SU-DHL-6 (cell line): ENCODE measurements around the gene NXPH3.

Source experiments
- H2AFZ ChIP-seq: fragments of 200-600 bp; sonication (generic); 2 replicates; pipeline ENCODE4 v1.6.1; 2014; ENCODE audit warnings: low read depth, mild to moderate bottlenecking, moderate library complexity, mixed read lengths, antibody characterized with exemption, low read length; ENCODE audit not compliant: severe bottlenecking
- H3F3A ChIP-seq: fragments of 200-600 bp; shearing (Covaris generic); 2 replicates; pipeline ENCODE4 v1.6.0; 2016; ENCODE audit warnings: antibody characterized with exemption, mild to moderate bottlenecking; ENCODE audit not compliant: insufficient read depth
- H3K27ac ChIP-seq: fragments of 200-600 bp; sonication (generic); 2 replicates; pipeline ENCODE4 v1.5.1; 2016; ENCODE audit warnings: low read depth, mild to moderate bottlenecking, low read length, moderate library complexity, mixed read lengths
- H3K27me3 ChIP-seq: fragments of 200-600 bp; sonication (generic), shearing (Covaris generic); 2 replicates; pipeline ENCODE4 v1.6.0; 2014; ENCODE audit warnings: mild to moderate bottlenecking, low read length
- H3K36me3 ChIP-seq: fragments of 200-600 bp; sonication (generic); 2 replicates; pipeline ENCODE4 v1.6.1; 2014; ENCODE audit warnings: mild to moderate bottlenecking, low read length, mixed read lengths
- H3K4me2 ChIP-seq: fragments of 300-600, 200-600 bp; shearing (Covaris generic), sonication (generic); 2 replicates; pipeline ENCODE4 v1.6.0; 2014; ENCODE audit warnings: low read length, low read depth, mild to moderate bottlenecking; ENCODE audit not compliant: poor library complexity, severe bottlenecking
- H3K4me3 ChIP-seq: fragments of 200-600 bp; sonication (generic); 2 replicates; pipeline ENCODE4 v1.5.1; 2014; ENCODE audit warnings: antibody characterized with exemption, low read length, mild to moderate bottlenecking, mixed read lengths; ENCODE audit not compliant: insufficient read depth, poor library complexity, severe bottlenecking
- H3K79me2 ChIP-seq: fragments of 200-600 bp; sonication (generic); 2 replicates; pipeline ENCODE4 v1.6.1; 2014; ENCODE audit warnings: mild to moderate bottlenecking, low read length, moderate library complexity; ENCODE audit not compliant: insufficient read depth
- H3K9ac ChIP-seq: fragments of 200-600 bp; sonication (generic); 2 replicates; pipeline ENCODE4 v1.7.0; 2014; ENCODE audit warnings: mild to moderate bottlenecking, low read length
- H3K9me2 ChIP-seq: fragments of 200-600 bp; sonication (generic); replicated peaks from 2 replicates; pipeline ENCODE4 v1.6.1; 2014; ENCODE audit warnings: low read length; ENCODE audit not compliant: insufficient read depth
- H3K9me3 ChIP-seq: fragments of 200-600 bp; sonication (generic); 2 replicates; pipeline ENCODE4 v1.6.1; 2014; ENCODE audit warnings: low read length, mixed read lengths; ENCODE audit not compliant: insufficient read depth
- H4K20me1 ChIP-seq: fragments of 200-600 bp; sonication (generic); 2 replicates; pipeline ENCODE4 v1.6.1; 2014; ENCODE audit warnings: low read depth, mild to moderate bottlenecking, antibody characterized with exemption, low read length, moderate library complexity, mixed read lengths
- EZH2phosphoT487 ChIP-seq: fragments of 200-600 bp; sonication (generic), shearing (Covaris generic); conservative IDR thresholded peaks from 2 replicates; pipeline ENCODE4 v1.6.1; 2018; ENCODE audit warnings: mild to moderate bottlenecking, antibody characterized with exemption, low read length, moderate library complexity, mixed read lengths
- TF ChIP-seq, protein P1 (sequence below): fragments of 200-600 bp; sonication (generic); IDR thresholded peaks from one replicate; pipeline ENCODE4 v1.5.1; 2017; ENCODE audit warnings: antibody characterized with exemption, mild to moderate bottlenecking, low read length, moderate library complexity; ENCODE audit not compliant: insufficient read depth, poor library complexity, severe bottlenecking

NXPH3 gene

DNA sequence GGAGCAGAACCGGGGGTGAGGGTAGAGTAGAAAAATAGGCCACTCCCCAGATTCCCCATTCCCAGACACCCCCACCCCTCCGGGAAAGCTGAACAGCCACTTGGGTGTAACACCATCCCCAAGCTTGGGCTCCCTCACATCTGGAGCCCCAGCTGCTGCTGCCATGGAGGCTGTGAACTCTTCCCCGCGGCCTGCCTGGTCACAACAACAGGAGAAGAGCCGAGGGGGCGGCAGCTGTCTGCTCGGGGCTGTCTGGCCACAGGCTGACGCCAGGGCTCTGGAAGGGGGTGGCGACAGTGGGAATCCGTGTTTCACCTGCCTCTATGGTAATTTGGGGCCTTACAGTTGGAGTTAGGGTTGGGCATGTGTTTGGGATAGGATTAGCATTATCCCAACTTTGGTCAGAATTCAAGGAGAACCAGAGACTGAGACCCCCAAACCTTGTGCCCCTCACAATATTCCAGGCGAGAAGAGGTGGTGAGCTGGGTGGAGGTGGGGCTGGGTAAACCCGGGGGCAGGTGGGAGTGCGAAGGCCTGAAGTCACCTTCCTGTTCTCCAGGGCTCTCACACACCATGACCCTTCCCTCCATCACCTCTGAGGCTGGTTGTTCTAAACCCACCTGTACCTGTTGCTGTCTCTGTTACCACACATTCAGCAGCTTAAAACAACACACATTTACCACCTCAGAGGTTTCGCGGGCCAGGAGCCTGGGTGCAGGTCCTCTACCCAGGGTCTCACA is 29.7 kb upstream of the NXPH3 start:
- H3F3A ChIP-seq = no peaks in the 10 kb centered on the region
- no peaks in the 10 kb centered on the region for H3K27me3 ChIP-seq
- no peak overlapping the region for H3K9ac ChIP-seq
- no peaks in the 10 kb centered on the region for H3K9me2 ChIP-seq
- no peak overlapping the region for H3K4me3 ChIP-seq
- H3K9me3 ChIP-seq = no peaks in the 10 kb centered on the region; the same call in 1 of the 2 replicates
- no peaks in the 10 kb centered on the region for H3K79me2 ChIP-seq
- TF ChIP-seq, protein P1, sequence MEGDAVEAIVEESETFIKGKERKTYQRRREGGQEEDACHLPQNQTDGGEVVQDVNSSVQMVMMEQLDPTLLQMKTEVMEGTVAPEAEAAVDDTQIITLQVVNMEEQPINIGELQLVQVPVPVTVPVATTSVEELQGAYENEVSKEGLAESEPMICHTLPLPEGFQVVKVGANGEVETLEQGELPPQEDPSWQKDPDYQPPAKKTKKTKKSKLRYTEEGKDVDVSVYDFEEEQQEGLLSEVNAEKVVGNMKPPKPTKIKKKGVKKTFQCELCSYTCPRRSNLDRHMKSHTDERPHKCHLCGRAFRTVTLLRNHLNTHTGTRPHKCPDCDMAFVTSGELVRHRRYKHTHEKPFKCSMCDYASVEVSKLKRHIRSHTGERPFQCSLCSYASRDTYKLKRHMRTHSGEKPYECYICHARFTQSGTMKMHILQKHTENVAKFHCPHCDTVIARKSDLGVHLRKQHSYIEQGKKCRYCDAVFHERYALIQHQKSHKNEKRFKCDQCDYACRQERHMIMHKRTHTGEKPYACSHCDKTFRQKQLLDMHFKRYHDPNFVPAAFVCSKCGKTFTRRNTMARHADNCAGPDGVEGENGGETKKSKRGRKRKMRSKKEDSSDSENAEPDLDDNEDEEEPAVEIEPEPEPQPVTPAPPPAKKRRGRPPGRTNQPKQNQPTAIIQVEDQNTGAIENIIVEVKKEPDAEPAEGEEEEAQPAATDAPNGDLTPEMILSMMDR = no peak
- TF ChIP-seq EZH2phosphoT487 = no peak
- no peaks in the 10 kb centered on the region for H3K36me3 ChIP-seq
- no peak overlapping the region for H3K4me2 ChIP-seq
- H3K27ac ChIP-seq = no peak overlapping the region
- no peak overlapping the region for H2AFZ ChIP-seq
- H4K20me1 ChIP-seq = no peaks in the 10 kb centered on the region

DNA sequence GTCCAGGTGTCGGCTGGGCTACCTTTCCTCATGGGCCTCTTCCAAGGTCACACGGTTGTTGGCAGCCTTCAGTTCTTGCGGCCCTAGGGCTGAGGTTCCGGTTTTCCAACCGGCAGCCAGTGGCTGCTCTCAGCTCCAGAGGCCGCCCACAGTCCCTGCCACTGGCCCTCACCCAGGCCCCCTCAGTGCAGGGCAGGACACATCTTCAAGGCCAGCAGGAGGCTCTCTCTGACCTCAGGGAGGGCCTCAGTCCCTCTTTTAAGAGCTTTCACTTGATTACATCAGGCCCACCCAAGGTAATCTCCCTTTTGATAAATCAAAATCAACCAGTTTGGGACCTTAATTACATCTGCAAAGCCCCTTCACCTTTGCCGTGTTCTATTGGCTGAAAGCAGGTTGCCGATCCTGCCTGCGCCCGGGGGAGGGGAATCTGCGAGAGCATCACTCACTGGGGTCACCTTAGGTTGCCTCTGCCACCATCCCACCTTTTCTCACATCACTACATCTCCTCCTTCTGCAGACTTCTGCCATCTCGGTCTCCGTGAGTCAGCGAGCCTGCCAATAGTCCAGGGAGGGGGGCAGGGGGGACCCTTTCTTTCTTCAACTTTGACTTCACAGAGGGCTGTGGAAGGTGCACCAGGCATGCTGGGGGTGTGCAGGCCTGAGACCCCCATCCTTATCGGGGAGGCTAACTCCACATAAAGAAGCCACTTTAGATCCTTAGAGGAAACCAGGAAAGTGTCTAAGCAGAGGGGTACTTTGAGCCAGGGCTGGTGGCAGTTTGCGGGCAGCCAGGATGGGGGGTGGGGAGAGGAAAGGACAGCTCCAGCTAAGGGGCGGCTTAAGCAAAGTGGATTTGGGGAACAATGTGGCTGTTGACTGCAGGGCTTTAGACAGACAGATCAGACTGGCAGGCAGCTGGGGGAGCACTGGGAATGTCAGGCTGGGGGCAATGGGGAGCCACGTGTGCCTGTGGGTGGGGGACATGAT is 28.8 kb upstream of the NXPH3 start:
- no peaks in the 10 kb centered on the region for H3K79me2 ChIP-seq
- H3K36me3 ChIP-seq = no peaks in the 10 kb centered on the region
- H3K4me2 ChIP-seq = no peak overlapping the region
- H2AFZ ChIP-seq = no peak overlapping the region
- no peak overlapping the region for H3K27ac ChIP-seq
- H3K9ac ChIP-seq = no peak overlapping the region
- H4K20me1 ChIP-seq = no peaks in the 10 kb centered on the region
- no peaks in the 10 kb centered on the region for H3K27me3 ChIP-seq
- no peaks in the 10 kb centered on the region for H3F3A ChIP-seq
- H3K9me2 ChIP-seq = no peaks in the 10 kb centered on the region
- TF ChIP-seq EZH2phosphoT487 = no peak
- TF ChIP-seq, protein P1 = no peak
- H3K9me3 ChIP-seq = no peaks in the 10 kb centered on the region; the same call in 1 of the 2 replicates
- H3K4me3 ChIP-seq = no peak overlapping the region

DNA sequence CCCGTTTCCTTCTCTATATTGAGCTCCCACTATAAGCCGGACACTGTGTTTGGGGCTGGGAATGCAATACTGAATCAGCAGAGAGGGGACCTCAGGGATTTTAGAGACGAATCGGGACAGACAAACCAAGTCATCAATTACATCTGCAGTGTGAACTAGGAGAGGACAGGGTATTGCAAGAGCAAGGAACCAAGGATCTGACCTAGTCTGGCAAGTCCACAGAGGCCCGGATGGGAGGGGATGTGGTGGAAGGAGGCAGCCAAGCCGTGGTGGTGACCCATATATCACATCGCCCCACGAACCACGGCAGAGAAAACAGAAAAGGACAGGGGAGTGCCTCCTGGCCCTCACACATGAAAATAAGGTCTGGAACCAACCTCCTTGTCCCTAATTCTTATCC is 28.1 kb upstream of the NXPH3 start:
- Histone ChIP-seq H2AFZ (no peak overlapping the region), H3K4me3 (no peak overlapping the region), H4K20me1 (no peaks in the 10 kb centered on the region), H3K36me3 (no peaks in the 10 kb centered on the region), H3F3A (no peaks in the 10 kb centered on the region), H3K27ac (no peak overlapping the region), H3K79me2 (no peaks in the 10 kb centered on the region), H3K9me2 (no peaks in the 10 kb centered on the region), H3K9ac (no peak overlapping the region), H3K27me3 (no peaks in the 10 kb centered on the region), H3K4me2 (no peak overlapping the region), H3K9me3 (no peaks in the 10 kb centered on the region; the same call in 1 of the 2 replicates)
- no peak for TF ChIP-seq EZH2phosphoT487
- TF ChIP-seq, protein P1 = no peak
